ENCODE data around the gene OR51D1.

GRCh38 chr11:4664183-4664582 is 26.9 kb downstream of the OR51D1 start:
- TF ChIP-seq CTCF (IDR thresholded peaks at IDR 0.05) (no peak), POLR2A (IDR thresholded peaks at IDR 0.05) (no peak), POLR2AphosphoS5 (IDR thresholded peaks at IDR 0.05) (no peak)

All from suprapubic skin (tissue), 4 donors.